Astrocyte of the cerebellum (primary cell): ENCODE results near the gene HMGN4.

Experiments used
- DNase-seq: peaks from one replicate; pipeline ENCODE4 v3.0.0-alpha.2; 2011; ENCODE audit warnings: low read depth
- H3K4me3 ChIP-seq: 2 replicates; pipeline ENCODE4 v1.5.1; 2011; ENCODE audit warnings: mild to moderate bottlenecking, low read depth, low read length, moderate library complexity
- in situ Hi-C: cut with HindIII; loops from 2 replicates; pipeline ENCODE4 v1.10.0; 2017; ENCODE audit warnings: low sequenced_read_pairs
- TF ChIP-seq, protein P1 (sequence below): IDR thresholded peaks from 2 replicates; pipeline ENCODE4 v1.5.1; 2012; ENCODE audit warnings: low read length, low read depth, moderate library complexity, mild to moderate bottlenecking; ENCODE audit errors: missing control alignments

HMGN4 gene

DNA sequence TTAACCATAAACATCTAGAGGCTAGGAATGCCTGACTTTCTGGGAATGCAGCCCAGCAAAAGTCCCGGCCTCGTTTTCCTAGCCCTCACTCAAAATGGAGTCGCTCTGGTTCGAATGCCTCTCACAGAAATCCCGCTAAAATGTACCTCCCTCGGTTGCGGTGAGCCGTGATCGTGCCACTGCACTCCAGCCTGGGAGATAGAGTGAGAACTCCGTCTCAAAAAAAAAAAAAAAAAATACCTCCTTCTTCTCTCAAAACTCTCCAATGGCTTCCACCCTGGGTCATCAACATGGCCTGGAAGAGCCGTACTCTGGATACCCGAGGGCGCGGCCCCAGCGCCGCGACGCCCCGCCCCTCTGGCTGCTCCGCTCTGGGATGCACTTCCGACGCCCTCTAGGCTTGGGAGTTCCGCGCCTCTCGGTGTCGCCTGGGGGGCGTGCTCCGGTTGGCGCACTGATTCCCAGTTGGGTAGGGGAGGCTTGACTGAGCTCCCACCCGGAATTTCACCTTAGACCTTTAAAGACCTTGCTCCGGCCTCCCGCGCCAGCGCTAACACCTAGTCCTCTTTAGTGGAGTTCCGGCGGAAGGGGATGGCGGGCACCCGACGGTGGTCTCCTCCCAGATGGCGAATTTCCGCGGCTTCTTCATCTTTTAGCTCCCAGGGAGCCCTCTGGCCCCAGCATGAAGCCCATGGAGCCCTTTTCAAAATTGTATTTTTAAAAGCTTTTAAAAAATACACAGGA is 12.3 kb downstream of the HMGN4 start:
- in situ Hi-C loops = loop anchor here (5.0 kb wide), 1 partner anchor 42 kb away; no protein-coding TSS in a partner anchor
- no peak for DNase-seq

GRCh38 chr6:26552205-26552604 is 14.0 kb downstream of the HMGN4 start:
- no peak overlapping the region for H3K4me3 ChIP-seq
- TF ChIP-seq, protein P1, sequence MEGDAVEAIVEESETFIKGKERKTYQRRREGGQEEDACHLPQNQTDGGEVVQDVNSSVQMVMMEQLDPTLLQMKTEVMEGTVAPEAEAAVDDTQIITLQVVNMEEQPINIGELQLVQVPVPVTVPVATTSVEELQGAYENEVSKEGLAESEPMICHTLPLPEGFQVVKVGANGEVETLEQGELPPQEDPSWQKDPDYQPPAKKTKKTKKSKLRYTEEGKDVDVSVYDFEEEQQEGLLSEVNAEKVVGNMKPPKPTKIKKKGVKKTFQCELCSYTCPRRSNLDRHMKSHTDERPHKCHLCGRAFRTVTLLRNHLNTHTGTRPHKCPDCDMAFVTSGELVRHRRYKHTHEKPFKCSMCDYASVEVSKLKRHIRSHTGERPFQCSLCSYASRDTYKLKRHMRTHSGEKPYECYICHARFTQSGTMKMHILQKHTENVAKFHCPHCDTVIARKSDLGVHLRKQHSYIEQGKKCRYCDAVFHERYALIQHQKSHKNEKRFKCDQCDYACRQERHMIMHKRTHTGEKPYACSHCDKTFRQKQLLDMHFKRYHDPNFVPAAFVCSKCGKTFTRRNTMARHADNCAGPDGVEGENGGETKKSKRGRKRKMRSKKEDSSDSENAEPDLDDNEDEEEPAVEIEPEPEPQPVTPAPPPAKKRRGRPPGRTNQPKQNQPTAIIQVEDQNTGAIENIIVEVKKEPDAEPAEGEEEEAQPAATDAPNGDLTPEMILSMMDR = no peak
- in situ Hi-C loops = loop anchor here (5.0 kb wide), 1 partner anchor 40 kb away; no protein-coding TSS in a partner anchor
- no peak for DNase-seq

More for the DNA sequence above, 12.3 kb downstream of the HMGN4 start:
- H3K4me3 ChIP-seq = peak overlapping the region; percentile 49
- TF ChIP-seq, protein P1 = peak; percentile 2

- no peak for DNase-seq
- H3K4me3 ChIP-seq = peak overlapping the region; percentile 59
- TF ChIP-seq, protein P1 = no peak
- in situ Hi-C loops = loop anchor here (5.0 kb wide), 1 partner anchor 40 kb away; no protein-coding TSS in a partner anchor
Observed at GRCh38 chr6:26552640-26553188, 14.5 kb downstream of the HMGN4 start.

DNA sequence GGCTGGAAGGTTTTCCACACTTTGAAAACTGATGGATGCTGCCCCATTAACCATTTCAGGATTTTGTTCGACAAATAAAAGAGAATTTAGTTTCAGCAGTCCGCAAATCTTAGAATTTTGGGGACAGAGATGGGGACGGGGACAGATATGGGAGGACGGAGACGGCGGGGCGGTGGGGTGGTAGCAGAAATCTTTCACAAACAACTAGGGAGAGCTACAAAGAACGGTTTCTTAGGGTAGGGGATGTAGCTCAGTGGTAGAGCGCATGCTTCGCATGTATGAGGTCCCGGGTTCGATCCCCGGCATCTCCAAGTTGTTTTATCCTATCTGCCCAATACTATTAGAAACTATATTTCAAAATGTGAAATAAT is 15.1 kb downstream of the HMGN4 start:
- TF ChIP-seq, protein P1 = no peak
- in situ Hi-C loops = loop anchor here (5.0 kb wide), 1 partner anchor 39 kb away; no protein-coding TSS in a partner anchor
- DNase-seq = peak; percentile 44

GRCh38 chr6:26553635-26554446 is 15.7 kb downstream of the HMGN4 start:
- DNase-seq = peak; percentile 90
- in situ Hi-C loops = loop anchor here (5.0 kb wide), 1 partner anchor 38 kb away; no protein-coding TSS in a partner anchor
- TF ChIP-seq, protein P1 = no peak
- peak overlapping the region; percentile 59 for H3K4me3 ChIP-seq

More for the DNA sequence above, 15.1 kb downstream of the HMGN4 start:
- H3K4me3 ChIP-seq = peak overlapping the region; percentile 59

GRCh38 chr6:26554447-26554696 is 16.2 kb downstream of the HMGN4 start:
- DNase-seq = no peak
- peak overlapping the region; percentile 59 for H3K4me3 ChIP-seq
- TF ChIP-seq, protein P1 = no peak
- in situ Hi-C loops = loop anchor here (5.0 kb wide), 1 partner anchor 38 kb away; no protein-coding TSS in a partner anchor
